OCI-LY1 (cell line): ENCODE measurements around the gene TESMIN.

ENCODE experiments used
- H2AFZ ChIP-seq: fragments of 200-600 bp; sonication (generic), shearing (Covaris generic); 2 replicates; pipeline ENCODE4 v1.6.0; 2014; ENCODE audit warnings: antibody characterized with exemption, mild to moderate bottlenecking, low read length
- H3F3A ChIP-seq: fragments of 200-600 bp; sonication (generic), shearing (Covaris generic); 2 replicates; pipeline ENCODE4 v1.6.0; 2014; ENCODE audit warnings: mild to moderate bottlenecking, antibody characterized with exemption, low read length, moderate library complexity; ENCODE audit not compliant: insufficient read depth
- H3K27ac ChIP-seq: fragments of 200-600 bp; sonication (generic); 2 replicates; pipeline ENCODE4 v1.5.1; 2014; ENCODE audit warnings: low read length, mixed run types, mild to moderate bottlenecking, low read depth; ENCODE audit not compliant: poor library complexity, severe bottlenecking
- H3K27me3 ChIP-seq: fragments of 200-600 bp; sonication (generic); 2 replicates; pipeline ENCODE4 v1.6.0; 2014; ENCODE audit warnings: antibody characterized with exemption, mild to moderate bottlenecking, low read length, moderate library complexity; ENCODE audit not compliant: insufficient read depth
- H3K36me3 ChIP-seq: fragments of 200-600 bp; sonication (generic); 2 replicates; pipeline ENCODE4 v1.6.1; 2014; ENCODE audit warnings: mild to moderate bottlenecking, antibody characterized with exemption, low read length, moderate library complexity, mixed read lengths; ENCODE audit not compliant: insufficient read depth
- H3K4me1 ChIP-seq: fragments of 200-600 bp; sonication (generic); 2 replicates; pipeline ENCODE4 v1.5.1; 2014; ENCODE audit warnings: mild to moderate bottlenecking, low read length, moderate library complexity; ENCODE audit not compliant: insufficient read depth, severe bottlenecking
- H3K4me2 ChIP-seq: fragments of 200-600 bp; sonication (generic), shearing (Covaris generic); 2 replicates; pipeline ENCODE4 v1.6.1; 2014; ENCODE audit warnings: low read length
- H3K4me3 ChIP-seq: fragments of 200-600 bp; sonication (generic); 2 replicates; pipeline ENCODE4 v1.5.1; 2014; ENCODE audit warnings: low read length, low read depth, mild to moderate bottlenecking, mixed read lengths; ENCODE audit not compliant: poor library complexity, severe bottlenecking
- H3K79me2 ChIP-seq: fragments of 200-600 bp; shearing (Covaris generic); 2 replicates; pipeline ENCODE4 v1.6.1; 2016; ENCODE audit warnings: mixed run types, low read length, mixed read lengths; ENCODE audit not compliant: insufficient read depth
- H3K9ac ChIP-seq: fragments of 200-600 bp; sonication (generic), shearing (Covaris generic); 2 replicates; pipeline ENCODE4 v1.6.1; 2014; ENCODE audit warnings: mild to moderate bottlenecking, low read length, mixed read lengths
- H3K9me2 ChIP-seq: fragments of 200-600 bp; sonication (generic), shearing (Covaris generic); 2 replicates; pipeline ENCODE4 v1.6.1; 2014; ENCODE audit warnings: low read depth, mild to moderate bottlenecking, low read length, mixed read lengths
- H3K9me3 ChIP-seq: fragments of 200-600 bp; shearing (Covaris generic); 2 replicates; pipeline ENCODE4 v1.6.1; 2014; ENCODE audit warnings: low read length, mixed read lengths
- H4K20me1 ChIP-seq: fragments of 200-600 bp; sonication (generic), shearing (Covaris generic); 2 replicates; pipeline ENCODE4 v1.6.0; 2016; ENCODE audit warnings: mild to moderate bottlenecking, low read length; ENCODE audit not compliant: insufficient read depth
- CTCF ChIP-seq: fragments of 200-600 bp; sonication (generic), shearing (Covaris generic); IDR thresholded peaks from 2 replicates; pipeline ENCODE4 v1.5.1; 2017; ENCODE audit warnings: mild to moderate bottlenecking, antibody characterized with exemption, low read length, moderate library complexity, mixed read lengths
- EZH2 ChIP-seq: fragments of 200-600 bp; sonication (generic), shearing (Covaris generic); IDR thresholded peaks from 2 replicates; pipeline ENCODE4 v1.8.0; 2017; ENCODE audit warnings: borderline replicate concordance, mixed run types, mild to moderate bottlenecking, antibody characterized with exemption, low read length, moderate library complexity, mixed read lengths

Gene TESMIN

DNA sequence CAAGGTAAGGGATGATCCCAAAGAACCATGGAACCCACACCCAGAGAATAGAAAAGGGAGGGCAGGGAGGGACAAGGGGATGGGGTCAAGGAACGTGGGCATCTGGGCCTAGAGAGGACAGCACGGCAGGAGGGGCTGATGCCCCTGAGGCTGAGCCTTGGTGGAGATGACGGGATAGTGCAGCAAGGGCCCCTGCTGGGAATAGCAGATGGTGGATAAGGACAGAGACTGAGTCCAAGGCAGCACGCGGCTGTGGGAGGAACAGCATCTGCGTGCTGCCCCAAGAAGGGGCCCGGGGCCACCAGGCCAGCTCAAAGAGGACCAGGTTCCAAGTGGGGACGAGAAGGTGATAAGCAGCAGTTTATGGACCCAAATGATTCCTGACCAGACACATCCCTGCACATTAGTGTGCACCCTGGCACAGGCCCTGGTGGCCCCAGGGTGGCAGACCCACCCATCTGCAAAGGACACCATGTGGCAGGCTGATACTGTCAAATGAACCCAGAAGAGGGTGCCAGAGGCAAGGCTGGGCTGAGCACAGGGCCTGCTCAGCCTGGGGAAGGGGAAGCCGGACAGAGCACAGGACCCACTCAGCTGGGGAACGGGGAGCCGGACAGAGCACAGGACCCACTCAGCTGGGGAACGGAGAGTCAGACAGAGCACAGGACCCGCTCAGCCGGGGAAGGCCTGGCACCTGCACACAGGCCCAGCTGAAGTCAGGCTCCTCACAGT is 12.8 kb upstream of the TESMIN start:
- H3K79me2 ChIP-seq: no peaks in the 10 kb centered on the region
- no peaks in the 10 kb centered on the region for H3K36me3 ChIP-seq
- H4K20me1 ChIP-seq: no peaks in the 10 kb centered on the region
- no peak overlapping the region for H2AFZ ChIP-seq
- TF ChIP-seq EZH2: no peak
- peak; percentile 28; the same call in 1 of the 2 replicates for TF ChIP-seq CTCF
- no peak overlapping the region for H3K27ac ChIP-seq
- no peak overlapping the region for H3K9ac ChIP-seq
- no peaks in the 10 kb centered on the region for H3K4me1 ChIP-seq
- no peaks in the 10 kb centered on the region for H3K9me3 ChIP-seq
- H3K27me3 ChIP-seq: no peaks in the 10 kb centered on the region
- H3F3A ChIP-seq: no peaks in the 10 kb centered on the region
- no peaks in the 10 kb centered on the region for H3K9me2 ChIP-seq
- no peak overlapping the region for H3K4me2 ChIP-seq
- H3K4me3 ChIP-seq: no peak overlapping the region

DNA sequence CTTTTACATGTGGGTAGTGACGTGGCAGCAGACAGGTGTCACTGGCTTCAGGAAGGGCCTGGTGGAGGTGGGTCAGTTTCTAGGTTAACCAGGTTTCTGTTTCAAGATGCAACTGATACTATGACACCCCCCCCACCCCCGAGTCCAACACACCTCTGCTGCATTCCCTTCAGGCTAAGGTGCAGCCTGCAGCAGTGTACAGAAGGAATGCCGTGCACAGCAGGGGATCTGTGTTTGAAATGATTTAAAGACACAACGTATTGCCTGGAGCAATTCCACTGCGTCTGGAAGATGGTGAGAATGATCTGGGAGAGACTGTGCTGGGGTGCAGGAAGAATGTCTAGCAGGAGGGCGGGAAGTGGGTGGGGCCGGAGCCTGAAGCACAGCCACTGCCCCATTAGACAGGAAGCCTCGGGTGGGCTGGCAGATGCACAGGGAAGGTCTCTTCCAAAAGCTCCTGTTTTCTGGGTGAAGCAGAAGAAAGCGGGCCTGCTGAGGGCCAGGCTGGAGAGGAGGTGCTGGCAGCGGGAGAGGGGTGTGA is 11.9 kb upstream of the TESMIN start:
- Histone ChIP-seq H2AFZ (no peak overlapping the region), H3K4me2 (no peak overlapping the region)

GRCh38 chr11:68762481-68762880 is 11.2 kb upstream of the TESMIN start:
- Histone ChIP-seq H3K36me3 (peaks cover 4% of the 10 kb centered on the region; the same call in 1 of the 2 replicates), H3K9ac (no peak overlapping the region), H3K4me3 (no peak overlapping the region), H3K27ac (no peak overlapping the region), H3K4me2 (no peak overlapping the region), H3K79me2 (no peaks in the 10 kb centered on the region), H4K20me1 (no peaks in the 10 kb centered on the region), H3F3A (no peaks in the 10 kb centered on the region), H3K9me2 (no peaks in the 10 kb centered on the region), H3K4me1 (no peaks in the 10 kb centered on the region), H3K9me3 (no peaks in the 10 kb centered on the region), H2AFZ (no peak overlapping the region), H3K27me3 (no peaks in the 10 kb centered on the region)
- no peak for TF ChIP-seq CTCF
- TF ChIP-seq EZH2: no peak

More for the DNA sequence above, 11.9 kb upstream of the TESMIN start:
- H3K79me2 ChIP-seq: no peaks in the 10 kb centered on the region
- no peak overlapping the region for H3K27ac ChIP-seq
- H3K9me2 ChIP-seq: no peaks in the 10 kb centered on the region
- H3K4me1 ChIP-seq: no peaks in the 10 kb centered on the region
- no peaks in the 10 kb centered on the region for H3K9me3 ChIP-seq
- H3K27me3 ChIP-seq: no peaks in the 10 kb centered on the region
- H4K20me1 ChIP-seq: no peaks in the 10 kb centered on the region
- no peak for TF ChIP-seq CTCF
- no peak for TF ChIP-seq EZH2
- peaks cover 3% of the 10 kb centered on the region; the same call in 1 of the 2 replicates for H3K36me3 ChIP-seq
- no peak overlapping the region for H3K4me3 ChIP-seq
- H3F3A ChIP-seq: no peaks in the 10 kb centered on the region
- no peak overlapping the region for H3K9ac ChIP-seq
